Naive thymus-derived CD8-positive, alpha-beta T cell (primary cell): ENCODE measurements around the gene CBX4. TPM values are rescaled to one million over a fixed set of nuclear protein-coding genes. Genes with fewer than 3 reads are reported as not detected.

Experiments used
- ATAC-seq, 2 donors: fragments of 150-1000 bp; cut with Tn5 transposase in 1 of 2; sonication (Bioruptor Pico), chemical (Tn5 transposase) in 1 of 2; 1 replicate in 1 of 2; 2 replicates in 1 of 2; pipeline ENCODE4 v1.10.0; 2021; ENCODE audit warnings: mild to moderate bottlenecking in 2 of 2, moderate library complexity in 2 of 2
- POLR2A ChIA-PET: fragments of 350-600 bp; sonication (Branson Sonifier 250); formaldehyde crosslinking; loops from one replicate; lab custom pipeline; 2021; ENCODE audit warnings: antibody characterized with exemption; lab: Charles Lee
- DNase-seq, 10 donors: peaks; one replicate each; pipeline versions ENCODE4 v3.0.0 to v3.0.0-alpha.2; 2020 to 2022
- H3K27ac Mint-ChIP-seq, 10 donors: one replicate each; pipeline ENCODE4 v1.8.0; 2020 to 2022; ENCODE audit warnings: mild to moderate bottlenecking in 10 of 10, mixed read lengths in 10 of 10, moderate library complexity in 4 of 10, inconsistent platforms in 1 of 10
- H3K27me3 Mint-ChIP-seq, 5 donors: one replicate each; pipeline ENCODE4 v1.8.0; 2021 to 2022; ENCODE audit warnings: mixed read lengths in 5 of 5
- H3K36me3 Mint-ChIP-seq, 3 donors: one replicate each; pipeline ENCODE4 v1.8.0; 2020 to 2022; ENCODE audit warnings: mixed read lengths in 3 of 3, mild to moderate bottlenecking in 2 of 3, inconsistent platforms in 1 of 3
- H3K4me1 Mint-ChIP-seq, 4 donors: one replicate each; pipeline ENCODE4 v1.8.0; 2021 to 2022; ENCODE audit warnings: mixed read lengths in 4 of 4
- H3K4me3 Mint-ChIP-seq, 10 donors: one replicate each; pipeline ENCODE4 v1.8.0; 2020 to 2022; ENCODE audit warnings: mild to moderate bottlenecking in 10 of 10, mixed read lengths in 10 of 10, moderate library complexity in 6 of 10, inconsistent platforms in 1 of 10
- H3K9me3 Mint-ChIP-seq, 9 donors: one replicate each; pipeline ENCODE4 v1.8.0; 2020 to 2022; ENCODE audit warnings: mixed read lengths in 9 of 9, mild to moderate bottlenecking in 3 of 9, inconsistent platforms in 1 of 9, moderate library complexity in 1 of 9
- polyA plus RNA-seq, 3 donors: library from polyadenylated mRNA; unstranded; fragments of 300-500 nt; fragmentation: Illumina TruSeq; gene quantifications; one replicate each; pipeline ENCODE4 v1.2.3, GENCODE V29; 2021
- total RNA-seq, 8 experiments: library from RNA in 2 of 8; stranded (reverse) in 2 of 8; gene quantifications; one replicate each; pipeline ENCODE4 v1.2.3 and lab custom pipeline; 2021 to 2026

Gene CBX4
- total and polyA plus RNA-seq, 5 experiments from 2014 or later: 4.3 to 80.7 (median 16.0) TPM

- H3K27me3 Mint-ChIP-seq: peaks cover 9 to 52% (median 22%) of the 10 kb centered on the region in 5 donors
- POLR2A ChIA-PET: interaction anchor here (1.0 to 1.6 kb wide), 3 partner anchors 9 to 65 kb away, joined by 3 to 4 read pairs (median 3); partner anchors contain the start of gene CBX8
- peak overlapping the region in 3 of 10 donors; percentile 33 to 71 (median 41) for H3K27ac Mint-ChIP-seq
These were observed 4.9 kb upstream of the CBX4 start for GRCh38 chr17:79843816-79844800.

GRCh38 chr17:79843474-79843815 lies 4.2 kb upstream of the CBX4 start:
- Mint-ChIP-seq H3K27ac (peak overlapping the region in 4 of 10 donors; percentile 33 to 71 (median 56)), H3K27me3 (peaks cover 8 to 46% (median 22%) of the 10 kb centered on the region in 5 donors), H3K9me3 (peaks cover 0 to under 1% (median 0%) of the 10 kb centered on the region in 9 donors), H3K36me3 (peaks cover 0 to 2% (median 0%) of the 10 kb centered on the region in 3 donors), H3K4me3 (peak overlapping the region; percentile 69 to 97 (median 82)), H3K4me1 (peaks cover 11 to 41% (median 32%) of the 10 kb centered on the region in 4 donors)
- no peak for ATAC-seq
- DNase-seq: peak in 3 of 10 donors; percentile 21 to 43 (median 38)
- POLR2A ChIA-PET: interaction anchor here (0.9 to 5.5 kb wide), 4 partner anchors 8 to 65 kb away, joined by 3 to 90 read pairs (median 3); no protein-coding TSS in a partner anchor

More at GRCh38 chr17:79843816-79844800, 4.9 kb upstream of the CBX4 start:
- H3K4me1 Mint-ChIP-seq: peaks cover 11 to 41% (median 32%) of the 10 kb centered on the region in 4 donors
- DNase-seq: no peak
- ATAC-seq: no peak
- peak overlapping the region; percentile 69 to 97 (median 82) for H3K4me3 Mint-ChIP-seq
- H3K36me3 Mint-ChIP-seq: peaks cover 0 to 2% (median 0%) of the 10 kb centered on the region in 3 donors
- H3K9me3 Mint-ChIP-seq: no peaks in the 10 kb centered on the region

GRCh38 chr17:79842656-79843473 lies 3.6 kb upstream of the CBX4 start:
- H3K27ac Mint-ChIP-seq: peak overlapping the region in 4 of 10 donors; percentile 19 to 48 (median 38)
- POLR2A ChIA-PET: interaction anchor here (0.6 to 9.0 kb wide), 7 partner anchors 31 to 101 kb away, joined by 3 to 152 read pairs (median 3); partner anchors contain the start of gene CBX8
- DNase-seq: peak in 4 of 10 donors; percentile 18 to 42 (median 38)

GRCh38 chr17:79842136-79842655 lies 3.0 kb upstream of the CBX4 start:
- Mint-ChIP-seq H3K9me3 (peaks cover 0 to 2% (median 0%) of the 10 kb centered on the region in 9 donors), H3K27me3 (peaks cover 7 to 46% (median 17%) of the 10 kb centered on the region in 5 donors), H3K4me1 (peaks cover 16 to 50% (median 40%) of the 10 kb centered on the region in 4 donors), H3K27ac (peak overlapping the region in 4 of 10 donors; percentile 38 to 67 (median 50)), H3K4me3 (peak overlapping the region; percentile 44 to 97 (median 75)), H3K36me3 (peaks cover 0 to 5% (median 0%) of the 10 kb centered on the region in 3 donors)
- no peak for DNase-seq
- ATAC-seq: no peak
- POLR2A ChIA-PET: interaction anchor here (0.6 to 9.0 kb wide), 7 partner anchors 31 to 101 kb away, joined by 3 to 152 read pairs (median 3); partner anchors contain the start of gene CBX8

More at GRCh38 chr17:79842656-79843473, 3.6 kb upstream of the CBX4 start:
- Mint-ChIP-seq H3K36me3 (peaks cover 0 to 5% (median 0%) of the 10 kb centered on the region in 3 donors), H3K4me3 (peak overlapping the region; percentile 54 to 97 (median 74)), H3K4me1 (peaks cover 15 to 46% (median 36%) of the 10 kb centered on the region in 4 donors), H3K9me3 (peaks cover 0 to 2% (median 0%) of the 10 kb centered on the region in 9 donors), H3K27me3 (peaks cover 7 to 46% (median 17%) of the 10 kb centered on the region in 5 donors)
- ATAC-seq: no peak

- peaks cover 7 to 43% (median 17%) of the 10 kb centered on the region in 5 donors for H3K27me3 Mint-ChIP-seq
- DNase-seq (peak in 4 of 10 donors; percentile 14 to 49 (median 45)), ATAC-seq (no peak)
- POLR2A ChIA-PET: interaction anchor here (1.3 to 9.0 kb wide), 4 partner anchors 30 to 70 kb away, joined by 3 to 152 read pairs (median 52); partner anchors contain the start of gene CBX8
- H3K4me3 Mint-ChIP-seq: peak overlapping the region; percentile 44 to 97 (median 72)
- H3K4me1 Mint-ChIP-seq: peaks cover 16 to 55% (median 45%) of the 10 kb centered on the region in 4 donors
- H3K27ac Mint-ChIP-seq: peak overlapping the region in 4 of 10 donors; percentile 38 to 90 (median 50)
- peaks cover 0 to 2% (median 0%) of the 10 kb centered on the region in 9 donors for H3K9me3 Mint-ChIP-seq
- peaks cover 0 to 5% (median 0%) of the 10 kb centered on the region in 3 donors for H3K36me3 Mint-ChIP-seq
These were observed 2.3 kb upstream of the CBX4 start for GRCh38 chr17:79841369-79842135.

- ATAC-seq (no peak), DNase-seq (no peak)
- Mint-ChIP-seq H3K4me1 (peaks cover 16 to 59% (median 46%) of the 10 kb centered on the region in 4 donors), H3K27ac (peak overlapping the region in 3 of 10 donors; percentile 13 to 65 (median 32)), H3K9me3 (peaks cover 0 to 2% (median 0%) of the 10 kb centered on the region in 9 donors), H3K27me3 (peaks cover 7 to 39% (median 14%) of the 10 kb centered on the region in 5 donors), H3K4me3 (peak overlapping the region; percentile 12 to 97 (median 55)), H3K36me3 (peaks cover 0 to 5% (median 0%) of the 10 kb centered on the region in 3 donors)
- POLR2A ChIA-PET: interaction anchor here (0.6 to 9.0 kb wide), 6 partner anchors 9 to 152 kb away, joined by 3 to 152 read pairs (median 10); partner anchors contain the start of gene CBX8
These were observed 1.7 kb upstream of the CBX4 start for GRCh38 chr17:79840989-79841286.

GRCh38 chr17:79840269-79840988 lies 1.2 kb upstream of the CBX4 start:
- Mint-ChIP-seq H3K9me3 (peaks cover 0 to 2% (median 0%) of the 10 kb centered on the region in 9 donors), H3K27me3 (peaks cover 7 to 37% (median 13%) of the 10 kb centered on the region in 5 donors), H3K4me1 (peaks cover 16 to 60% (median 46%) of the 10 kb centered on the region in 4 donors), H3K36me3 (peaks cover 0 to 5% (median 0%) of the 10 kb centered on the region in 3 donors), H3K27ac (peak overlapping the region in 3 of 10 donors; percentile 32 to 73 (median 65)), H3K4me3 (peak overlapping the region; percentile 38 to 97 (median 65))
- ATAC-seq: no peak
- peak in 3 of 10 donors; percentile 23 to 40 (median 35) for DNase-seq
- POLR2A ChIA-PET: interaction anchor here (0.6 to 9.0 kb wide), 10 partner anchors 9 to 157 kb away, joined by 3 to 152 read pairs (median 9); partner anchors contain the start of genes CBX2 and CBX8

- H3K9me3 Mint-ChIP-seq: peaks cover 0 to 2% (median 0%) of the 10 kb centered on the region in 9 donors
- ATAC-seq (peak; percentile 35 to 39), DNase-seq (peak; percentile 40 to 84 (median 58))
- H3K27ac Mint-ChIP-seq: peak overlapping the region; percentile 95 to 99 (median 98)
- H3K36me3 Mint-ChIP-seq: peaks cover 0 to 19% (median 5%) of the 10 kb centered on the region in 3 donors
- H3K27me3 Mint-ChIP-seq: peaks cover 6 to 33% (median 13%) of the 10 kb centered on the region in 5 donors
- POLR2A ChIA-PET: interaction anchor here (0.5 to 9.0 kb wide), 14 partner anchors 8 to 1797 kb away, joined by 3 to 152 read pairs (median 5); partner anchors contain the start of genes CBX2 and CBX8
- H3K4me1 Mint-ChIP-seq: peaks cover 20 to 63% (median 51%) of the 10 kb centered on the region in 4 donors
- peak overlapping the region; percentile 94 to 100 (median 97) for H3K4me3 Mint-ChIP-seq
These were observed 542 bp downstream of the CBX4 start for GRCh38 chr17:79838522-79839274.

GRCh38 chr17:79837888-79838521 lies 1.2 kb downstream of the CBX4 start:
- peak; percentile 15 to 22 for ATAC-seq

More at GRCh38 chr17:79837888-79838521, 1.2 kb downstream of the CBX4 start:
- DNase-seq: peak in 8 of 10 donors; percentile 20 to 82 (median 54)
- H3K4me1 Mint-ChIP-seq: peaks cover 20 to 63% (median 53%) of the 10 kb centered on the region in 4 donors
- H3K27me3 Mint-ChIP-seq: peaks cover 3 to 28% (median 10%) of the 10 kb centered on the region in 5 donors
- POLR2A ChIA-PET: interaction anchor here (0.6 to 9.0 kb wide), 17 partner anchors 8 to 1032 kb away, joined by 3 to 152 read pairs (median 4); partner anchors contain the start of gene CBX8
- peaks cover 0 to 2% (median 0%) of the 10 kb centered on the region in 9 donors for H3K9me3 Mint-ChIP-seq
- peak overlapping the region; percentile 94 to 100 (median 97) for H3K4me3 Mint-ChIP-seq
- peaks cover 0 to 24% (median 8%) of the 10 kb centered on the region in 3 donors for H3K36me3 Mint-ChIP-seq
- H3K27ac Mint-ChIP-seq: peak overlapping the region; percentile 95 to 99 (median 98)
